GM18498 (cell line): ENCODE data around the gene DEF6.
"Not testable (repeated sequence)": the region's sequence is repeated elsewhere in the genome, so short reads cannot be mapped to it uniquely, and the experiment has no call there.

Experiments used
- ATAC-seq: cut with Tn5 transposase; IDR thresholded peaks from one replicate; pipeline ENCODE4 v1.9.1; 2021; ENCODE audit warnings: mild to moderate bottlenecking, moderate library complexity; ENCODE audit not compliant: unreplicated experiment

The DEF6 gene

DNA sequence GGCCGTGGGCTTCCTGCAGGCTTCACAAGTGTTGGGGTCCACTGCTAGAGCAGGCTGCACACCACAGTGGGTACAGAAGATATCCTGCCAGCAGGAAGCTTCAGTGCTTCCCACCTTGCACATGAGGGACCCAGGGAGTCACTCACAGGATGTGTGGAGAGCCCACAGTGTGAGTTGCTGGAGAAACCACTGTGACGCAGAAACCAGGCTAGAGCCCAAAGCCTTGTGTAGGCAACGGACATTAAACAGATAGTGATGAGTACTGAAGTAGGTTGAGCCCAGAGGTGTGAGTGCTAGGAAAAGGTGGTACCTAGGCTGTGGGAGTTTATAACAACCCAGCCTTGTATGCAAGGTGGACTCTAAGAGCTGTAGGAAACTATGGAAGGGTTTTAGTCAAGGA is 18.9 kb upstream of the DEF6 start:
- ATAC-seq, result no peak

DNA sequence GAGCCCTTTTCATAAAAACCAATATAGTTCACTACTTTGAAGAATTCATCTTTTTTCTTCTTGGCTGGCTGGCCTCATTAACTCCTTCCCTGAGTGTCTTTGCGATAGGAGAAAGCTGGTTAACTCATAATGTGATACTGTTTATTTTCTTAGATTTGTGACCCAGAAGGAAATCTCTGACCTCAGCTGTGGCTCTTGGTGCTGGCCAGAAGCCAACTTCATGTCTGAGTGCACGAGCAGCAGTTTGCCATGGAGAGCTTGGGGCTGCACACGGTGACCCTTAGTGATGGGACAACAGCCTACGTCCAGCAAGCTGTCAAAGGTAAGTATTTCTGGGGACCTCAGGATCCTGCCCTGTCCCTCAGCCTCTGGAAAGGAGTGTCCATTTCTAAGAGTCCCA is 16.7 kb upstream of the DEF6 start:
- no peak for ATAC-seq

- ATAC-seq, result no peak
These were observed 15.1 kb upstream of the DEF6 start for GRCh38 chr6:35282472-35282871.

DNA sequence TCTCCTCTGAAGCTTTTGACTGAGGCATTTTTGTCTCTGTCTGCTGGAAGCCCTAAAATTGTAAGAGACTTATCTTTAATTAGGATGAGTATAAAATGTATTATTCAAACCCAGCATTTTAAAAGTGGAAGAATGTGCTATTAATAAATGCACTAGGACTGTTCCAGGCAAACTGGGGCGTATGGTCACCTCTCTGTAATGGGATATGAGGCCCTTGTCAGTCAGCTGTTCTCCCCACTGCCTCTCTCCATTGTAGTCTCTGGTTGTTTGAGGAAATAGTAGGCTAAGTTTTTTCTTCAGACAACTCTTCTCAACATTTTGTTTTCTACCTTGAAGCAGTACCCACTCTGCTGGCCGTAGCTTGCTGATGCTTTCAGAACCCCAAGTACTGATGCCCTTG is 14.3 kb upstream of the DEF6 start:
- no peak for ATAC-seq

DNA sequence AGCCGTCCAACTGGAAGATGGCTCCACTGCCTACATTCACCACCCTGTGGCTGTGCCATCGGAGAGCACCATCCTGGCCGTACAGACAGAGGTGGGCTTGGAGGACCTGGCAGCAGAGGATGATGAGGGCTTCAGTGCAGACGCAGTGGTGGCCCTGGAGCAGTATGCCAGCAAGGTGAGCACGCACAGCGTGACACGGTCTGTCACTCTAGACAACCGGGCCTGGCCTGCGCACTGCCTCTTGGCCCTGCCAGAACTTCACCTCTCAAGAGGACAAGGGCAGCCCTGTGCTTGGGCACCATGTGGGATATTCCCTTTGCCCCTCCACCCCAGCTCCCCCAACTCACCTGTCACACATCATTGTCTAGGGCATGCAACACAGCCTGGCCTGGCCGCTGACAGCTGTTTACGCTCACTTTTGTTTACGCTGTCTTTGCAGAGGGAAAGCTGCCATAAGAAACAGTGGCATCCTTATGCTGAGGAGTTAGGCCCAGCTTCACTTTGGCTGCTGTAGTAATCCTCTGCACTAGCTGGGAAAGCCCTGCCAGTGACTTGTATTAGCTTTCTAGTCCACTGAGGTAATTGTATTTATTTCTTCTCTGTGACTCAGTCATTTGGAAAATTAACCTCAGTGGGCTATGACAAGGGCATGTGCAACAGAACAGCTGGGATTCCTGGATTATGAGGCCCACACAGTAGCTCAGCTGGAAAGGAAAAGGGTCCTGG is 9.8 kb upstream of the DEF6 start:
- no peak for ATAC-seq

DNA sequence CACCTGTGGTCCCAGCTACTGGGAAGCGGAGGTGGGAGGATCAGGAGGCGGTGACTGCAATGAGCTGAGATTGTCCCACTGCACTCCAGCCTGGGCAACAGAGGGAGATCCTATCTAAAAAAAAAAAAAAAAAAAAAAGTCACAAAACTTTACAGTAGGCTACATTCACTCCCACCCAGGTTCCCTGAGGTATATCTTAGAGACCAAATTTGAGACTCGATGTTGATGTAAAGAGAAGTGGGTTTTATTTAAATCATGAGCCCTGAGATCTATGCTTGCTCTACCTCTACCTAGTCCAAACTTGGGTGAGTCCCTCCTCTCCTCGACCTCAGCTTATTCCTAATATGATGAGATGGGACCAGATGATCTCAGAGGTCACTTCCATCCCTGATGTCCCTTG is 8.8 kb upstream of the DEF6 start:
- ATAC-seq, result no peak

GRCh38 chr6:35291491-35291890 is 6.1 kb upstream of the DEF6 start:
- no peak for ATAC-seq

- ATAC-seq, result no peak
These were observed 5.1 kb upstream of the DEF6 start for GRCh38 chr6:35292494-35292893.

- ATAC-seq, result no peak
These were observed 3.9 kb upstream of the DEF6 start for GRCh38 chr6:35293681-35294080.

GRCh38 chr6:35294308-35294945 is 3.2 kb upstream of the DEF6 start:
- ATAC-seq, result no peak

DNA sequence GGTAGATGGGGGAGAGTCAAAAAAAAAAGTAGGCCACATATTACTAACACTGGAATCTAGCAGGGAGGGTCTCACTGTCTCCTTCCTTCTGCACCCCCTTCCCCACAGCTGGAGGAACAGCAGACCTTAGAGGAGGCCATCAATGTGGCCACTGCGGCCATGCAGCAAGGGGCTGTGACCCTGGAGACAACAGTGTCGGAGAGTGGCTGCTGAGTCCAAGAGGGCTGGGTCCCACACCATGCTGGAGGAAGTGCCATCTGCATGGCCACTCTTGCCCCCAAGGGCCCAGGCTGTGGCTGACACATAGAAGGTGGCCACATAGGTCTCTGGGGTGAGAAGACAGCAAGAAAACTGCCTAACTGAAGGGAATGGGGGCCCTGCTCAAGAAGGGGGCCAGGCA is 2.6 kb upstream of the DEF6 start:
- ATAC-seq, result no peak

- no peak for ATAC-seq
These were observed 1.9 kb upstream of the DEF6 start for GRCh38 chr6:35295521-35296315.

DNA sequence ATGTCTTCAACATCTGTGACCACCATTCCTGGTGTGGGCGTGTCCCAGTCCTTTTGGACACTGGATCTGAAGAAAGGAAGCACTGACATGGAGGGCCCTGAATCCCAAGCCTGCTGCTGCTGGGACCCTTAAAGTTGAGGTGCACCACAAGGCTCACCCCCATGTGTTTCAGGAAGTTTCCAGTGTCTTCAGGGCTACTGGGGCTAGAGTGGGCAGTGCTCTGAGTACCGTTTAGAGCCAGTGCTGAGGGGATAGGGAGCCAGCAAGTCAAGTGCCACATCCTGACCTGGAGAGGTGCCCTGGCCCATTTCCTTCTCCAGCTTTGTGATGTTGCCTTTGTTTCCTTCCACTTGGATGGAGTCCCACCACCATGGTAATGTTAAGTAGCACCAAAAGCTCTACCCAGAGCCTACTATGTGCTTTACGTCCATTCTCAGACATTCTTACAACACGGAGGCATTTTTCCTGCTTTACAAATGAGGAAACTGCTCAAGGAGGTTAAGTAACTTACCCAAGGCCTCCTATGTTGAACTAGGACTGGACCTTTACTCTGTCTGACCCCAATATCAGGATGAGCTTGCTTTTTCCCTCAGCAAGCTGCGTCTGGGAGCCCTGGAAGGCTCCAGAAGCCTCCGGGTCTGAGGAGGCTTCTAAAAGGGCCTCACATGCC is 552 bp upstream of the DEF6 start:
- no peak for ATAC-seq

DNA sequence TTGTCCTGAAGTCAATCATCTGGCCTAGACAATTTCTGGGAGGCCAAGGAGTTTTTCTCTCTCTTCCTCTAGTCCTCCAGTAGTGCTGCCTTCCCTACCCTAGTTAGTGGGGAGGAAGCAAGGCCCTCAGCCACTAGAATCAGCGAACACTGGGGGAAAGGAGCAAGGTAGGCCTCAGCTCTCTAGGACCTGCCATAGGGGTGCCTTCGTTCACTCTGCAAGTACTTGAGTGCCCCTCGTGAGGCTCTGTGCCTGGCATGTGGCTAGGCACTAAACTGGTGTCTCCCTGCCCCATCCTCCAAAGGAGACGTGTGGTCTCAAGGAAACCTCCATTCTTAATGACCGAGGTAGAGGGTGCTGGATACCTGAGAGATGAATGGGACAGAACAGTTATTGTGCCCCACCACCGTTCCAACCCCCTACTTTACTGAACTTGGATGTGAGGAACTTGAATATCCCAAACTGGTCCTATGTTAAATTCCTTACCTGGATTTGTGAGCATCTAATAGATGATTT is 1.1 kb downstream of the DEF6 start:
- ATAC-seq, result no peak

GRCh38 chr6:35299674-35300073 is 2.1 kb downstream of the DEF6 start:
- ATAC-seq, result no peak

- ATAC-seq, result no peak
These were observed 3.2 kb downstream of the DEF6 start for GRCh38 chr6:35300848-35301247.

DNA sequence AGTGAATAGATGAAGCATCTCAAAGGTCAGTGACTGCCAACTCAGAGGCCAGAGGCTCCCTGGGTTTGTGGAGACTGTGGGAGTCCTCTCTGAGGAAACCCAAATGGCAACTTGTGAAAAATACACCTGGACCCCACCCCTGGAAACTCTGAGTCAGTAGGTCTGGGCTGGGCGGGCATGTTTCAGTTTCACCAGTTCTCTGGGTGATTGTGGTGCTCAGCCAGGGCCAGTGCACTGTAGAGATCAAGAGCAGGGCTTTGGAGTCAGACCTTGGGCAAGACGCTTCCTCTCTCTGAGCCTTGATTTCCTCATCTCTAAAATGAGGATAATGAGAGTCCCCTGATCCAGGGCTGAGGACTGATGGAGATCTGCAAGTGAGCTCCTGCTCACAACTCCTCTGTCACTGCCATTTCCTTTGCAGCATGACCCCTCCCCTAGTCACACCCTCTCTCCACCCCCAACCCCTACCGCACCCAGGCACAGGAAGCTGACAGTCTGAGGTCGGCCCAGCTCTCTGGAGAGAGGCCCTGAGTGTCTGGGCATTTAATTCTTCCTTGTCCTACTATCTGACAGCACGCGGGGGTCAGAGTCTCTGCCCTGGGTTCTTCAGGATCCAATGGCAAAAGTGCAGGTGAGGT is 5.1 kb downstream of the DEF6 start:
- peak; percentile 79 for ATAC-seq

- no peak for ATAC-seq
These were observed 6.7 kb downstream of the DEF6 start for GRCh38 chr6:35304299-35304698.

GRCh38 chr6:35305117-35305516 is 7.5 kb downstream of the DEF6 start:
- no peak for ATAC-seq

DNA sequence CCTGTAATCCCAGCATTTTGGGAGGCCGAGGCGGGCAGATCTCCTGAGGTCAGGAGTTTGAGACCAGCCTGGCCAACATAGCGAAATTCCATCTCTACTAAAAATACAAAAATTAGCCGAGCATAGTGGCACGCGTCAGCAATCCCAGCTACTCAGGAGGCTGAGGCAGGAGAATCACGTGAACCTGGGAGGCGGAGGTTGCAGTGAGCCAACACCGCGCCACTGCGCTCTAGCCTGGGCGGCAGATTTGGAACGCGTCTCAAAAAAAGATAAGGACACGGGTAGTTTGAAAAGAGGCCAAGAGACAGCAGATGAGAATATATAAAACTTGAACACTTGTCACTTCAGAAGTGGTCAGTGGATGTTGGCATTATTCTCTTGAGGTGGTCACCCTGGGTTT is 9.5 kb downstream of the DEF6 start:
- not testable (repeated sequence) for ATAC-seq

DNA sequence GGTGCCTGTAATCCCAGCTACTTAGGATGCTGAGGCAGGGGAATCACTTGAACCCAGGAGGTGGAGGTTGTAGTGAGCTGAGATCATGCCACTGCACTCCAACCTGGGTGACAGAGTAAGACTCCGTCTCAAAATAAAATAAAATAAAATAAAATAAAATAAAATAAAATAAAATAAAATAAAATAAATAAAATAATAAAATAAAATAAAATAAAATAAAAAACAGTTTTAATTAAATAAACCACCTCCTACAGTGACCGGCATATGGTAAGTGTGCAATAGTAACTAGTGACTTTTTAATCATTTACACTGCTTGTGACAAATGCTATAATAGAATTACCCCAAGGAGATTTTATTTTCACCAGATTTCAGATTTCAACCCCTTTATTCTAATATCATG is 10.9 kb downstream of the DEF6 start:
- ATAC-seq, result not testable (repeated sequence)
